Lung (tissue), 12 donors: ENCODE measurements around the gene KRTAP10-6. TPM values are rescaled to one million over a fixed set of nuclear protein-coding genes. Genes with fewer than 3 reads are reported as not detected.

Experiments used
- ATAC-seq: fragments of 200-7000 bp; cut with Tn5 transposase; one replicate; pipeline ENCODE4 v1.9.1; 2020; ENCODE audit warnings: moderate number of reproducible peaks; ENCODE audit not compliant: insufficient read depth, low FRiP score
- DNase-seq, 3 donors: peaks; one replicate each; pipeline ENCODE4 v3.0.0-alpha.2; 2013 to 2017
- H3K27ac ChIP-seq, 2 donors: one replicate each; pipeline ENCODE4 v1.5.1; 2013; ENCODE audit warnings: mild to moderate bottlenecking in 2 of 2, moderate library complexity in 2 of 2, control low read depth in 1 of 2, inconsistent platforms in 1 of 2, low read depth in 1 of 2, low read length in 1 of 2
- H3K27me3 ChIP-seq, 3 donors: one replicate each; pipeline ENCODE4 v1.5.1; 2013; ENCODE audit warnings: low read length in 2 of 3; ENCODE audit not compliant: control insufficient read depth in 3 of 3, insufficient read depth in 3 of 3
- H3K36me3 ChIP-seq, 4 donors: one replicate each; pipeline ENCODE4 v1.5.1; 2013; ENCODE audit warnings: low read length in 4 of 4, mild to moderate bottlenecking in 1 of 4, moderate library complexity in 1 of 4; ENCODE audit not compliant: control insufficient read depth in 4 of 4, insufficient read depth in 4 of 4
- H3K4me1 ChIP-seq, 5 donors: one replicate each; pipeline ENCODE4 v1.5.1; 2013; ENCODE audit warnings: low read length in 5 of 5, mild to moderate bottlenecking in 2 of 5, moderate library complexity in 1 of 5; ENCODE audit not compliant: control insufficient read depth in 5 of 5, insufficient read depth in 5 of 5
- H3K4me3 ChIP-seq: one replicate; pipeline ENCODE4 v1.5.1; 2013; ENCODE audit warnings: mild to moderate bottlenecking, control low read depth, moderate library complexity
- H3K9ac ChIP-seq, 2 donors: one replicate each; pipeline ENCODE4 v1.5.1; 2013; ENCODE audit warnings: low read length in 2 of 2, control low read depth in 1 of 2; ENCODE audit not compliant: insufficient read depth in 1 of 2
- H3K9me3 ChIP-seq, 4 donors: one replicate each; pipeline ENCODE4 v1.5.1; 2013; ENCODE audit warnings: low read length in 3 of 4, mild to moderate bottlenecking in 1 of 4, moderate library complexity in 1 of 4; ENCODE audit not compliant: control insufficient read depth in 4 of 4, insufficient read depth in 3 of 4
- WGBS, 2 donors: extraction: QIAGEN DNeasy Blood & Tissue Kit; methylation state at CpG; one replicate each; pipeline ENCODE4 v1.1.7; 2013; 5-methylcytosine and 5-hydroxymethylcytosine counted together
- polyA plus RNA-seq, 2 donors: library from polyadenylated mRNA; stranded (reverse); fragments of 200-250 nt; gene quantifications; one replicate each; pipeline ENCODE4 v1.2.1, GENCODE V29; 2013
- total RNA-seq, 2 donors: library from RNA; depleted of rRNA in 1 of 2; stranded (reverse); fragments of >200 nt in 1 of 2; gene quantifications; one replicate each; pipeline ENCODE4 v1.2.1, GENCODE V29; 2014 to 2021
- TF ChIP-seq, protein P1 (sequence below): IDR thresholded peaks from 2 replicates; pipeline ENCODE4 v1.5.1; 2012; ENCODE audit warnings: mild to moderate bottlenecking; ENCODE audit errors: control extremely low read depth, extremely low read depth
- donor health status: control.
- donor health status: control.
- donor health status: Bipolar disorder and iron deficiency.
- donor health status: healthy.
- donor health status: DM: yes; HTN: yes; CAD: no.

KRTAP10-6 gene
- total and polyA plus RNA-seq, 4 donors: not detected

DNA sequence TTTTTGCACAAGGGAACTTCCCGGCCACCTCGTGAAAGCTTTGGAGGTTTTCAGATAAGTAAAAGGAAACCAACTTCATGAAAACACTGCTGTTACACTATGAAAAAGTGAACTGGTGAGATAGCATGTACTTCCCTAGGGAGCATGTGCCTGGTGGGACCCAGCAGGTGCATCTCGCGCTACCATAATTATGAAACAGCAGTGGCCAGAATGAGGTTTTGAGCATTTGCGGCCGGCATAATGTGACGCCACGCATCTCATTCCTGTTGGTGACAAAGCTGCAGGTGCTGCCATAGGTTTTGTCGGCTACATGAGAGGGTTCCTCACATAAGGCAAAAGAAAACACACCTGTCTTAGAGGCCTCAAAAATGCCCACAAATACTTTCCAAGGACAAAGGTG, 35.4 kb downstream of the KRTAP10-6 start:
- TF ChIP-seq, protein P1, sequence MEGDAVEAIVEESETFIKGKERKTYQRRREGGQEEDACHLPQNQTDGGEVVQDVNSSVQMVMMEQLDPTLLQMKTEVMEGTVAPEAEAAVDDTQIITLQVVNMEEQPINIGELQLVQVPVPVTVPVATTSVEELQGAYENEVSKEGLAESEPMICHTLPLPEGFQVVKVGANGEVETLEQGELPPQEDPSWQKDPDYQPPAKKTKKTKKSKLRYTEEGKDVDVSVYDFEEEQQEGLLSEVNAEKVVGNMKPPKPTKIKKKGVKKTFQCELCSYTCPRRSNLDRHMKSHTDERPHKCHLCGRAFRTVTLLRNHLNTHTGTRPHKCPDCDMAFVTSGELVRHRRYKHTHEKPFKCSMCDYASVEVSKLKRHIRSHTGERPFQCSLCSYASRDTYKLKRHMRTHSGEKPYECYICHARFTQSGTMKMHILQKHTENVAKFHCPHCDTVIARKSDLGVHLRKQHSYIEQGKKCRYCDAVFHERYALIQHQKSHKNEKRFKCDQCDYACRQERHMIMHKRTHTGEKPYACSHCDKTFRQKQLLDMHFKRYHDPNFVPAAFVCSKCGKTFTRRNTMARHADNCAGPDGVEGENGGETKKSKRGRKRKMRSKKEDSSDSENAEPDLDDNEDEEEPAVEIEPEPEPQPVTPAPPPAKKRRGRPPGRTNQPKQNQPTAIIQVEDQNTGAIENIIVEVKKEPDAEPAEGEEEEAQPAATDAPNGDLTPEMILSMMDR: no peak
- Histone ChIP-seq H3K36me3 (no peaks in the 10 kb centered on the region), H3K9ac (no peak overlapping the region), H3K4me1 (no peaks in the 10 kb centered on the region), H3K27ac (no peak overlapping the region), H3K9me3 (no peaks in the 10 kb centered on the region), H3K27me3 (peaks cover 0 to 7% (median 2%) of the 10 kb centered on the region in 3 donors), H3K4me3 (no peak overlapping the region)
- 71 to 79% methylated on average over 9 of the region's 9 CpGs for WGBS, 2 donors
- no peak for DNase-seq
- ATAC-seq: no peak

GRCh38 chr21:44555200-44555875, 37.0 kb downstream of the KRTAP10-6 start:
- DNase-seq: no peak
- Histone ChIP-seq H3K36me3 (no peaks in the 10 kb centered on the region), H3K4me3 (no peak overlapping the region), H3K4me1 (no peaks in the 10 kb centered on the region), H3K9me3 (no peaks in the 10 kb centered on the region), H3K9ac (no peak overlapping the region), H3K27me3 (peaks cover 0 to 7% (median 2%) of the 10 kb centered on the region in 3 donors), H3K27ac (no peak overlapping the region)
- no peak for ATAC-seq
- WGBS, 2 donors: 82 to 84% methylated on average over 13 of the region's 13 CpGs
- TF ChIP-seq, protein P1: no peak

DNA sequence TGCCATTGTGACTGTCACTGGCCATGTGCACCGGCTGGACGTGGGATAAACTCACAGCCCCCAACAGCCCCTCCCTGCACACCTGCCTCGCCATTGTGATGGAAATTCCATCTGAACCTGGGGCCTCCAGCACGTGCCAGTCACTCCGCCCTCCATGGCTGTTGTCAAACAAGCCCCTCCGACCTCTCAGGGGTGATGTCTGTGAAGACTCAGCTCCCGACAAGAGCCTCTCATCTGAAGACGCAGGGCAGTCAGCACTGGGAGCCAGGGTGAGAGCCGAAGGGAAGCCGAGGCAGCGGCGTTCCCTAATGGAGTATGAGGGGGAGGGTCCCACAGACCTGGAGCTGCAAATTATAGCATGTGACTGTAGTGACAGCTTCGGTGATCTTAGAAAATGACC, 39.6 kb downstream of the KRTAP10-6 start:
- Histone ChIP-seq H3K4me3 (no peak overlapping the region), H3K27me3 (peaks cover 0 to 6% (median 2%) of the 10 kb centered on the region in 3 donors), H3K4me1 (peaks cover 0 to 10% (median 0%) of the 10 kb centered on the region in 5 donors), H3K36me3 (no peaks in the 10 kb centered on the region), H3K27ac (no peak overlapping the region), H3K9me3 (peaks cover 0 to 3% (median 0%) of the 10 kb centered on the region in 4 donors), H3K9ac (no peak overlapping the region)
- TF ChIP-seq, protein P1: no peak
- WGBS, 2 donors: 79 to 85% methylated on average over 13 of the region's 13 CpGs
- ATAC-seq (no peak), DNase-seq (no peak)
